HepG2 (cell line): ENCODE data around the gene GNG5. TPM values are rescaled to one million over a fixed set of nuclear protein-coding genes. Genes with fewer than 3 reads are reported as not detected.

ENCODE experiments used
- ATF7-NPFF ChIP-seq: sonication (generic); formaldehyde crosslinking; IDR thresholded peaks from 2 replicates; pipeline ENCODE4 v1.8.1; 2023; ENCODE audit warnings: mild to moderate bottlenecking, low read depth, missing genetic modification reagents, moderate library complexity
- NFYB ChIP-seq: sonication (generic); formaldehyde crosslinking; IDR thresholded peaks from 2 replicates; pipeline ENCODE4 v1.4.0; 2020; ENCODE audit warnings: missing genetic modification reagents
- NRL ChIP-seq: sonication (generic); formaldehyde crosslinking; IDR thresholded peaks from 2 replicates; pipeline ENCODE4 v1.5.0; 2020; ENCODE audit warnings: missing genetic modification reagents, mild to moderate bottlenecking, moderate library complexity, borderline replicate concordance
- PTBP1 ChIP-seq: fragments of 200-400 bp; formaldehyde crosslinking; IDR thresholded peaks from 2 replicates; pipeline ENCODE4 v1.6.1; 2018; ENCODE audit warnings: low read length, low read depth; ENCODE audit not compliant: poor library complexity, severe bottlenecking
- YEATS2 ChIP-seq: sonication (generic); formaldehyde crosslinking; IDR thresholded peaks from 2 replicates; pipeline ENCODE4 v1.4.0; 2020; ENCODE audit warnings: missing genetic modification reagents, borderline replicate concordance
- ZSCAN31 ChIP-seq: sonication (generic); formaldehyde crosslinking; IDR thresholded peaks from 2 replicates; pipeline ENCODE4 v1.5.0; 2020; ENCODE audit warnings: low read depth, mild to moderate bottlenecking, missing genetic modification reagents
- polyA plus RNA-seq, 8 experiments: library from polyadenylated mRNA; depleted of rRNA in 3 of 8; stranded (reverse) in 7 of 8; unstranded in 1 of 8; fragments of >200 nt; fragmentation: Illumina TruSeq in 4 of 8; extraction: Trizol in 4 of 8; gene quantifications; 2 replicates each; pipeline versions ENCODE4 v1.2.1 to v1.2.3, GENCODE V29; 2011 to 2016; ENCODE audit warnings: low read depth in 4 of 8, missing spikeins in 1 of 8, mixed read lengths in 1 of 8; ENCODE audit not compliant: insufficient read depth in 1 of 8
- total RNA-seq, 5 experiments: library from RNA; depleted of rRNA; stranded (reverse); fragments of >200 nt; fragmentation: Illumina TruSeq; extraction: Trizol; gene quantifications; 2 replicates each; pipeline ENCODE4 v1.2.3, GENCODE V29; 2016; ENCODE audit warnings: low read depth in 1 of 5
- TF ChIP-seq, protein P1 (sequence below): sonication (generic); formaldehyde crosslinking; IDR thresholded peaks from 2 replicates; pipeline ENCODE4 v1.4.0; 2020; ENCODE audit warnings: missing genetic modification reagents
- TF ChIP-seq, protein P2 (sequence below): IDR thresholded peaks from 2 replicates; pipeline ENCODE4 v1.4.0; 2020; ENCODE audit warnings: mild to moderate bottlenecking, missing genetic modification reagents
- TF ChIP-seq, protein P3 (sequence below): sonication (generic); formaldehyde crosslinking; IDR thresholded peaks from 2 replicates; pipeline ENCODE4 v1.5.0; 2020; ENCODE audit warnings: missing genetic modification reagents
- TF ChIP-seq, protein P4 (sequence below): sonication (generic); formaldehyde crosslinking; IDR thresholded peaks from 2 replicates; pipeline ENCODE4 v1.8.1; 2023; ENCODE audit warnings: mild to moderate bottlenecking, inconsistent platforms, moderate library complexity, missing genetic modification reagents, borderline replicate concordance
- TF ChIP-seq, protein P5 (sequence below): sonication (generic); formaldehyde crosslinking; IDR thresholded peaks from 2 replicates; pipeline ENCODE4 v1.5.1; 2020; ENCODE audit warnings: missing genetic modification reagents, mild to moderate bottlenecking, borderline replicate concordance

GNG5 gene
- total and polyA plus RNA-seq, 2 of the 13 experiments (the other 11 are each of a cell fraction or from before 2014, with no cell fraction given) = 103 to 137 TPM

DNA sequence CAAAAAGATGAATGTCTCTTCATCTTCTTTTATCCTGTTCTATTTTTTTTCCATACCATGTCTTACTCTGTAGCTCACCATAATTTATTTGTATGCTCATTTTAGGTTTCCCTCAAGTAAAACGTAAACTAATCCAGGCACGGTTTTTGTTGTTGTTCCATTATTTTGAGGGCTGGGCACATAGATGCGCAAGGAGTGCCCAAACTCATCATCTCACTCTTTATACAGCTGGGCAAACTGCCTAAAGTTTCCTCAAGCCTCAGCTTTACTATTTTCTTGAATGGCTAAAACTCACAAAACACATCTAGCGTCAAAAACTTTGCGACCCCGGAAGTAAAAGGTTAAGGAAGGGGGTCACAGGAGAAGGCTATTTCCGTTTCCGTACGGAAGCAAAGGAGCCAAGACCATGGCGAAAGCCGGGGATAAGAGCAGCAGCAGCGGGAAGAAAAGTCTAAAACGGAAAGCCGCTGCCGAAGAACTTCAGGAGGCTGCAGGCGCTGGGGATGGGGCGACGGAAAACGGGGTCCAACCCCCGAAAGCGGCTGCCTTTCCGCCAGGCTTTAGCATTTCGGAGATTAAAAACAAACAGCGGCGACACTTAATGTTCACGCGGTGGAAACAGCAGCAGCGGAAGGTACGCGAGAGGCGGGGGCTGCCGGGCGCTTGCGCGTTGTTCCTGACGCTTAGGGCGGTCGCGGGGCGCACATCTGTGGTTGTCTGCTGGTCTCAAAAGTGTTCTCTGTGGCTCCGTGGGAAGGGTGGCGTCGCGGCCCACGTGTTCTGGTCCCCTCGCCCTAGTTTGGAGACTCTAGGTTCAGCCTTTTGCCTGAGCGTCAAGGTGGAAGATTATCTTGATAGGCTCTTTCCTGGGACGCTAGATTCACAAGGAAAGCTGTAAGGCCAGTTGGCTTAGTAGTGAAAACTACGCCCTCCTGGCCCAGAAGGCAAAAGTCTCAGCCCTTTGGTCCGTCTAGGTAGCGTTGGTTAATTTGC lies 27.2 kb downstream of the GNG5 start, which contains the start of gene RPF1 (continued):
- TF ChIP-seq, protein P1, sequence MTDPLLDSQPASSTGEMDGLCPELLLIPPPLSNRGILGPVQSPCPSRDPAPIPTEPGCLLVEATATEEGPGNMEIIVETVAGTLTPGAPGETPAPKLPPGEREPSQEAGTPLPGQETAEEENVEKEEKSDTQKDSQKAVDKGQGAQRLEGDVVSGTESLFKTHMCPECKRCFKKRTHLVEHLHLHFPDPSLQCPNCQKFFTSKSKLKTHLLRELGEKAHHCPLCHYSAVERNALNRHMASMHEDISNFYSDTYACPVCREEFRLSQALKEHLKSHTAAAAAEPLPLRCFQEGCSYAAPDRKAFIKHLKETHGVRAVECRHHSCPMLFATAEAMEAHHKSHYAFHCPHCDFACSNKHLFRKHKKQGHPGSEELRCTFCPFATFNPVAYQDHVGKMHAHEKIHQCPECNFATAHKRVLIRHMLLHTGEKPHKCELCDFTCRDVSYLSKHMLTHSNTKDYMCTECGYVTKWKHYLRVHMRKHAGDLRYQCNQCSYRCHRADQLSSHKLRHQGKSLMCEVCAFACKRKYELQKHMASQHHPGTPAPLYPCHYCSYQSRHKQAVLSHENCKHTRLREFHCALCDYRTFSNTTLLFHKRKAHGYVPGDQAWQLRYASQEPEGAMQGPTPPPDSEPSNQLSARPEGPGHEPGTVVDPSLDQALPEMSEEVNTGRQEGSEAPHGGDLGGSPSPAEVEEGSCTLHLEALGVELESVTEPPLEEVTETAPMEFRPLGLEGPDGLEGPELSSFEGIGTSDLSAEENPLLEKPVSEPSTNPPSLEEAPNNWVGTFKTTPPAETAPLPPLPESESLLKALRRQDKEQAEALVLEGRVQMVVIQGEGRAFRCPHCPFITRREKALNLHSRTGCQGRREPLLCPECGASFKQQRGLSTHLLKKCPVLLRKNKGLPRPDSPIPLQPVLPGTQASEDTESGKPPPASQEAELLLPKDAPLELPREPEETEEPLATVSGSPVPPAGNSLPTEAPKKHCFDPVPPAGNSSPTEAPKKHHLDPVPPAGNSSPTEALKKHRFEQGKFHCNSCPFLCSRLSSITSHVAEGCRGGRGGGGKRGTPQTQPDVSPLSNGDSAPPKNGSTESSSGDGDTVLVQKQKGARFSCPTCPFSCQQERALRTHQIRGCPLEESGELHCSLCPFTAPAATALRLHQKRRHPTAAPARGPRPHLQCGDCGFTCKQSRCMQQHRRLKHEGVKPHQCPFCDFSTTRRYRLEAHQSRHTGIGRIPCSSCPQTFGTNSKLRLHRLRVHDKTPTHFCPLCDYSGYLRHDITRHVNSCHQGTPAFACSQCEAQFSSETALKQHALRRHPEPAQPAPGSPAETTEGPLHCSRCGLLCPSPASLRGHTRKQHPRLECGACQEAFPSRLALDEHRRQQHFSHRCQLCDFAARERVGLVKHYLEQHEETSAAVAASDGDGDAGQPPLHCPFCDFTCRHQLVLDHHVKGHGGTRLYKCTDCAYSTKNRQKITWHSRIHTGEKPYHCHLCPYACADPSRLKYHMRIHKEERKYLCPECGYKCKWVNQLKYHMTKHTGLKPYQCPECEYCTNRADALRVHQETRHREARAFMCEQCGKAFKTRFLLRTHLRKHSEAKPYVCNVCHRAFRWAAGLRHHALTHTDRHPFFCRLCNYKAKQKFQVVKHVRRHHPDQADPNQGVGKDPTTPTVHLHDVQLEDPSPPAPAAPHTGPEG (CRISPR knock-in tag) = no peak
- TF ChIP-seq ATF7-NPFF (CRISPR knock-in tag) = peak; percentile 40; the same call in 1 of the 2 replicates
- TF ChIP-seq, protein P2, sequence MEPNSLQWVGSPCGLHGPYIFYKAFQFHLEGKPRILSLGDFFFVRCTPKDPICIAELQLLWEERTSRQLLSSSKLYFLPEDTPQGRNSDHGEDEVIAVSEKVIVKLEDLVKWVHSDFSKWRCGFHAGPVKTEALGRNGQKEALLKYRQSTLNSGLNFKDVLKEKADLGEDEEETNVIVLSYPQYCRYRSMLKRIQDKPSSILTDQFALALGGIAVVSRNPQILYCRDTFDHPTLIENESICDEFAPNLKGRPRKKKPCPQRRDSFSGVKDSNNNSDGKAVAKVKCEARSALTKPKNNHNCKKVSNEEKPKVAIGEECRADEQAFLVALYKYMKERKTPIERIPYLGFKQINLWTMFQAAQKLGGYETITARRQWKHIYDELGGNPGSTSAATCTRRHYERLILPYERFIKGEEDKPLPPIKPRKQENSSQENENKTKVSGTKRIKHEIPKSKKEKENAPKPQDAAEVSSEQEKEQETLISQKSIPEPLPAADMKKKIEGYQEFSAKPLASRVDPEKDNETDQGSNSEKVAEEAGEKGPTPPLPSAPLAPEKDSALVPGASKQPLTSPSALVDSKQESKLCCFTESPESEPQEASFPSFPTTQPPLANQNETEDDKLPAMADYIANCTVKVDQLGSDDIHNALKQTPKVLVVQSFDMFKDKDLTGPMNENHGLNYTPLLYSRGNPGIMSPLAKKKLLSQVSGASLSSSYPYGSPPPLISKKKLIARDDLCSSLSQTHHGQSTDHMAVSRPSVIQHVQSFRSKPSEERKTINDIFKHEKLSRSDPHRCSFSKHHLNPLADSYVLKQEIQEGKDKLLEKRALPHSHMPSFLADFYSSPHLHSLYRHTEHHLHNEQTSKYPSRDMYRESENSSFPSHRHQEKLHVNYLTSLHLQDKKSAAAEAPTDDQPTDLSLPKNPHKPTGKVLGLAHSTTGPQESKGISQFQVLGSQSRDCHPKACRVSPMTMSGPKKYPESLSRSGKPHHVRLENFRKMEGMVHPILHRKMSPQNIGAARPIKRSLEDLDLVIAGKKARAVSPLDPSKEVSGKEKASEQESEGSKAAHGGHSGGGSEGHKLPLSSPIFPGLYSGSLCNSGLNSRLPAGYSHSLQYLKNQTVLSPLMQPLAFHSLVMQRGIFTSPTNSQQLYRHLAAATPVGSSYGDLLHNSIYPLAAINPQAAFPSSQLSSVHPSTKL (CRISPR knock-in tag) = peak; percentile 44; the same call in 1 of the 2 replicates
- peak; percentile 34; the same call in 1 of the 2 replicates for TF ChIP-seq NRL (CRISPR knock-in tag)
- 0 out of 2 replicates have a peak, but pooled peaks have one; percentile 6 for TF ChIP-seq NFYB (CRISPR knock-in tag)
- TF ChIP-seq, protein P3, sequence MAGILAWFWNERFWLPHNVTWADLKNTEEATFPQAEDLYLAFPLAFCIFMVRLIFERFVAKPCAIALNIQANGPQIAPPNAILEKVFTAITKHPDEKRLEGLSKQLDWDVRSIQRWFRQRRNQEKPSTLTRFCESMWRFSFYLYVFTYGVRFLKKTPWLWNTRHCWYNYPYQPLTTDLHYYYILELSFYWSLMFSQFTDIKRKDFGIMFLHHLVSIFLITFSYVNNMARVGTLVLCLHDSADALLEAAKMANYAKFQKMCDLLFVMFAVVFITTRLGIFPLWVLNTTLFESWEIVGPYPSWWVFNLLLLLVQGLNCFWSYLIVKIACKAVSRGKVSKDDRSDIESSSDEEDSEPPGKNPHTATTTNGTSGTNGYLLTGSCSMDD (CRISPR knock-in tag) = no peak
- peak; percentile 64; the same call in 1 of the 2 replicates for TF ChIP-seq ZSCAN31 (CRISPR knock-in tag)
- TF ChIP-seq PTBP1 = no peak
- TF ChIP-seq YEATS2 = peak; percentile 83; the same call in 1 of the 2 replicates
- TF ChIP-seq, protein P4, sequence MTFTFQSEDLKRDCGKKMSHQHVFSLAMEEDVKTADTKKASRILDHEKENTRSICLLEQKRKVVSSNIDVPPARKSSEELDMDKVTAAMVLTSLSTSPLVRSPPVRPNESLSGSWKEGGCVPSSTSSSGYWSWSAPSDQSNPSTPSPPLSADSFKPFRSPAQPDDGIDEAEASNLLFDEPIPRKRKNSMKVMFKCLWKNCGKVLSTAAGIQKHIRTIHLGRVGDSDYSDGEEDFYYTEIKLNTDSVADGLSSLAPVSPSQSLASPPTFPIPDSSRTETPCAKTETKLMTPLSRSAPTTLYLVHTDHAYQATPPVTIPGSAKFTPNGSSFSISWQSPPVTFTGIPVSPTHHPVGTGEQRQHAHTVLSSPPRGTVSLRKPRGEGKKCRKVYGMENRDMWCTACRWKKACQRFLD = peak; percentile 66; the same call in 1 of the 2 replicates
- TF ChIP-seq, protein P5, sequence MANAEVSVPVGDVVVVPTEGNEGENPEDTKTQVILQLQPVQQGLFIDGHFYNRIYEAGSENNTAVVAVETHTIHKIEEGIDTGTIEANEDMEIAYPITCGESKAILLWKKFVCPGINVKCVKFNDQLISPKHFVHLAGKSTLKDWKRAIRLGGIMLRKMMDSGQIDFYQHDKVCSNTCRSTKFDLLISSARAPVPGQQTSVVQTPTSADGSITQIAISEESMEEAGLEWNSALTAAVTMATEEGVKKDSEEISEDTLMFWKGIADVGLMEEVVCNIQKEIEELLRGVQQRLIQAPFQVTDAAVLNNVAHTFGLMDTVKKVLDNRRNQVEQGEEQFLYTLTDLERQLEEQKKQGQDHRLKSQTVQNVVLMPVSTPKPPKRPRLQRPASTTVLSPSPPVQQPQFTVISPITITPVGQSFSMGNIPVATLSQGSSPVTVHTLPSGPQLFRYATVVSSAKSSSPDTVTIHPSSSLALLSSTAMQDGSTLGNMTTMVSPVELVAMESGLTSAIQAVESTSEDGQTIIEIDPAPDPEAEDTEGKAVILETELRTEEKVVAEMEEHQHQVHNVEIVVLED (CRISPR knock-in tag) = peak; percentile 73; the same call in 1 of the 2 replicates
